Endodermal cell (in vitro differentiated cells): ENCODE results near the gene NPAS3. TPM values are rescaled to one million over a fixed set of nuclear protein-coding genes. Genes with fewer than 3 reads are reported as not detected.

Source experiments
- DNase-seq: peaks from one replicate; pipeline ENCODE4 v3.0.0-alpha.2; 2017
- H3K27ac ChIP-seq: 2 replicates; pipeline ENCODE4 v1.5.1; 2013; ENCODE audit warnings: mild to moderate bottlenecking, low read depth, low read length, moderate library complexity
- H3K27me3 ChIP-seq: 2 replicates; pipeline ENCODE4 v1.6.1; 2013; ENCODE audit warnings: mild to moderate bottlenecking, low read length, moderate library complexity; ENCODE audit not compliant: insufficient read depth, control insufficient read depth, poor library complexity, severe bottlenecking
- H3K36me3 ChIP-seq: 2 replicates; pipeline ENCODE4 v1.7.0; 2013; ENCODE audit warnings: mild to moderate bottlenecking, low read length, moderate library complexity; ENCODE audit not compliant: control insufficient read depth, insufficient read depth
- H3K4me1 ChIP-seq: one replicate; pipeline ENCODE4 v1.7.0; 2013; ENCODE audit warnings: low read length; ENCODE audit not compliant: control insufficient read depth, insufficient read depth
- H3K4me3 ChIP-seq: 2 replicates; pipeline ENCODE4 v1.5.1; 2013; ENCODE audit warnings: mild to moderate bottlenecking, low read length, moderate library complexity
- H3K9ac ChIP-seq: 2 replicates; pipeline ENCODE4 v1.6.1; 2013; ENCODE audit warnings: mild to moderate bottlenecking, low read length, moderate library complexity; ENCODE audit not compliant: poor library complexity, severe bottlenecking; ENCODE audit errors: extremely low read depth
- H3K9me3 ChIP-seq: 2 replicates; pipeline ENCODE4 v1.6.1; 2013; ENCODE audit warnings: mild to moderate bottlenecking, low read length, moderate library complexity; ENCODE audit not compliant: control insufficient read depth
- H3K27ac Mint-ChIP-seq: 2 replicates; pipeline ENCODE4 v1.8.0; 2020; ENCODE audit warnings: mixed read lengths
- H3K27me3 Mint-ChIP-seq: 2 replicates; pipeline ENCODE4 v1.8.0; 2021; ENCODE audit warnings: mild to moderate bottlenecking, mixed read lengths; ENCODE audit not compliant: insufficient read depth
- H3K36me3 Mint-ChIP-seq: 2 replicates; pipeline ENCODE4 v1.8.0; 2020; ENCODE audit warnings: low read depth, mixed read lengths
- H3K4me1 Mint-ChIP-seq: 2 replicates; pipeline ENCODE4 v1.8.0; 2020; ENCODE audit warnings: mixed read lengths
- H3K4me3 Mint-ChIP-seq: 2 replicates; pipeline ENCODE4 v1.8.0; 2020; ENCODE audit warnings: mild to moderate bottlenecking, moderate library complexity, mixed read lengths
- H3K9me3 Mint-ChIP-seq: 2 replicates; pipeline ENCODE4 v1.8.0; 2020; ENCODE audit warnings: mild to moderate bottlenecking, mixed read lengths
- CTCF ChIP-seq: fragments of 200-600 bp; sonication (generic); conservative IDR thresholded peaks from 2 replicates; pipeline ENCODE4 v1.5.0; 2021; ENCODE audit warnings: antibody characterized with exemption, mild to moderate bottlenecking
- WGBS, 2 experiments: methylation state at CpG; one replicate each; pipeline versions ENCODE4 v1.1.5 to v1.1.7; 2013; ENCODE audit warnings: missing lambda C conversion rate in 2 of 2, mixed read lengths in 1 of 2; ENCODE audit not compliant: insufficient coverage in 1 of 2, insufficient read length in 1 of 2; 5-methylcytosine and 5-hydroxymethylcytosine counted together
- total RNA-seq, 2 donors: library from RNA; stranded (reverse); fragmentation: NEBNext Ultra II Directional in 1 of 2; extraction: Animal tissue kit (Norgen Biotek cat#: 25700) in 1 of 2; gene quantifications; 2 replicates in 1 of 2; 3 replicates in 1 of 2; pipeline ENCODE4 v1.2.1, GENCODE V29; 2021

NPAS3 gene
- total RNA-seq, 2 donors from 2014 or later = 1.4 to 1.6 TPM

GRCh38 chr14:33218026-33218425 is 279.3 kb downstream of the NPAS3 start:
- H3K27ac ChIP-seq = no peak overlapping the region
- no peaks in the 10 kb centered on the region for H3K9me3 ChIP-seq
- Mint-ChIP-seq H3K4me3 (no peak overlapping the region), H3K27me3 (no peaks in the 10 kb centered on the region), H3K4me1 (no peaks in the 10 kb centered on the region), H3K9me3 (no peaks in the 10 kb centered on the region), H3K36me3 (no peaks in the 10 kb centered on the region), H3K27ac (no peak overlapping the region)
- no peak overlapping the region for H3K4me3 ChIP-seq
- H3K27me3 ChIP-seq = no peaks in the 10 kb centered on the region
- DNase-seq = no peak
- TF ChIP-seq CTCF = no peak
- WGBS, 2 experiments = 92% methylated on average over 1 of the region's 2 CpGs; no CpG with 5 or more reads in 1 of the 2 experiments
- H3K4me1 ChIP-seq = no peaks in the 10 kb centered on the region
- no peaks in the 10 kb centered on the region for H3K36me3 ChIP-seq
- no peak overlapping the region for H3K9ac ChIP-seq

- no peaks in the 10 kb centered on the region for H3K9me3 Mint-ChIP-seq
- H3K27ac Mint-ChIP-seq = no peak overlapping the region
- H3K27me3 ChIP-seq = no peaks in the 10 kb centered on the region
- no peaks in the 10 kb centered on the region for H3K4me1 Mint-ChIP-seq
- no peaks in the 10 kb centered on the region for H3K27me3 Mint-ChIP-seq
- H3K36me3 ChIP-seq = no peaks in the 10 kb centered on the region
- H3K4me3 Mint-ChIP-seq = no peak overlapping the region
- no peak overlapping the region for H3K9ac ChIP-seq
- no peaks in the 10 kb centered on the region for H3K36me3 Mint-ChIP-seq
- TF ChIP-seq CTCF = peak; percentile 53
- WGBS, 2 experiments = 93 to 98% methylated on average over 4 of the region's 4 CpGs
- H3K4me1 ChIP-seq = no peaks in the 10 kb centered on the region
- no peak for DNase-seq
- H3K27ac ChIP-seq = no peak overlapping the region
- no peaks in the 10 kb centered on the region for H3K9me3 ChIP-seq
- H3K4me3 ChIP-seq = no peak overlapping the region
Measured at GRCh38 chr14:33219957-33220356, 281.3 kb downstream of the NPAS3 start.

GRCh38 chr14:33229269-33229929 is 290.7 kb downstream of the NPAS3 start:
- no peaks in the 10 kb centered on the region for H3K27me3 Mint-ChIP-seq
- H3K9me3 ChIP-seq = no peaks in the 10 kb centered on the region
- TF ChIP-seq CTCF = no peak
- H3K4me3 Mint-ChIP-seq = no peak overlapping the region
- DNase-seq = no peak
- peaks cover 9% of the 10 kb centered on the region for H3K4me1 Mint-ChIP-seq
- no peak overlapping the region for H3K27ac ChIP-seq
- no peaks in the 10 kb centered on the region for H3K36me3 Mint-ChIP-seq
- no peaks in the 10 kb centered on the region for H3K9me3 Mint-ChIP-seq
- WGBS, 2 experiments = 92 to 99% methylated on average over 8 to 10 of the region's 10 CpGs
- peaks cover 4% of the 10 kb centered on the region for H3K4me1 ChIP-seq
- no peaks in the 10 kb centered on the region for H3K27me3 ChIP-seq
- H3K4me3 ChIP-seq = no peak overlapping the region
- H3K9ac ChIP-seq = peak overlapping the region; percentile 6
- no peak overlapping the region for H3K27ac Mint-ChIP-seq
- H3K36me3 ChIP-seq = no peaks in the 10 kb centered on the region
